Transverse colon (tissue), 4 donors: ENCODE data around the gene AIP.
"Not testable (repeated sequence)": the region's sequence is repeated elsewhere in the genome, so short reads cannot be mapped to it uniquely, and the experiment has no call there.

Experiments used
- CTCF ChIP-seq, 5 experiments: fragments of 200-600 bp in 3 of 5; fragments of 450-650 bp in 2 of 5; sonication (generic) in 3 of 5; IDR thresholded peaks; 1 replicate in 2 of 5; 2 replicates in 3 of 5; pipeline ENCODE4 v1.5.1; 2016 to 2017; ENCODE audit warnings: antibody characterized with exemption in 5 of 5, inconsistent platforms in 3 of 5, mild to moderate bottlenecking in 2 of 5, moderate library complexity in 1 of 5
- EP300 ChIP-seq: sonication (generic); formaldehyde crosslinking; IDR thresholded peaks from one replicate; pipeline ENCODE4 v1.6.1; 2017; ENCODE audit warnings: antibody characterized with exemption, low read depth
- POLR2A ChIP-seq: fragments of 450-650 bp; IDR thresholded peaks from one replicate; pipeline ENCODE4 v1.6.1; 2016; ENCODE audit warnings: antibody characterized with exemption, mild to moderate bottlenecking, moderate library complexity
- POLR2AphosphoS5 ChIP-seq, 3 donors: sonication (generic); formaldehyde crosslinking; IDR thresholded peaks; one replicate each; pipeline ENCODE4 v1.6.1; 2016; ENCODE audit warnings: antibody characterized with exemption in 3 of 3

GRCh38 chr11:67477344-67478050 is 5.3 kb upstream of the AIP start:
- TF ChIP-seq CTCF (IDR thresholded peaks at IDR 0.05); POLR2AphosphoS5 (IDR thresholded peaks at IDR 0.05); EP300; POLR2A: not testable (repeated sequence)
